ENCODE data around the gene COPZ1. TPM values are rescaled to one million over a fixed set of nuclear protein-coding genes. Genes with fewer than 3 reads are reported as not detected.

The COPZ1 gene
- total and polyA plus RNA-seq, 4 experiments from 2014 or later, result 81.6 to 200 (median 121) TPM

DNA sequence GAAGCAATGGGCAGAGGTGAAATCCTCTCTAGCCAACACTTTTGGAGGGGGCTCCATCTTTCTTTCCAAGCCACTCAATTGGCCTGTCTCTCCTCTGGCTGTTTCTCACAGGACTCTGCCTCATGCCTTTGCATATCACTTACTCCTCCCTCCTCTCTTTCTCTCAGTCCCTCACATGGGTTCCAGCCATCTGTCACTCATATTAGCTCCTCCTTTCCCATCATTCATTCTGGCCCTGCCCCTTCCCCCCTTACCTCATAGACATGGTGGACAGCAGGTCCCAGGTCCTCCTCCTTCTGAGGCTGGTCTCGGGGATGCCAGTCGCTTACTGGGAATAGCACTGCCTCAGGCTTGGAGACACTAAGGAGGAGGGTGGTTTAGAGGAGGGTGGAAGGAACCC lies 76.2 kb downstream of the COPZ1 start:
- Mint-ChIP-seq H3K4me3 (no peak overlapping the region), H3K4me1 (peaks cover 13 to 37% (median 21%) of the 10 kb centered on the region in 4 donors), H3K36me3 (peaks cover 69 to 86% of the 10 kb centered on the region in 2 donors), H3K27me3 (no peaks in the 10 kb centered on the region), H3K9me3 (no peaks in the 10 kb centered on the region), H3K27ac (peak overlapping the region in 5 of 7 donors; percentile 24 to 72 (median 37))
- Histone ChIP-seq H3K4me3 (ENCODE audit: low read length in 2 of 2) (no peak overlapping the region), H3K27me3 (ENCODE audit: insufficient read depth, low read length) (no peaks in the 10 kb centered on the region), H3K36me3 (ENCODE audit: insufficient read depth, low read length) (peaks cover 96% of the 10 kb centered on the region), H3K4me1 (ENCODE audit: insufficient read depth, low read length) (peaks cover 20% of the 10 kb centered on the region), H3K9me3 (ENCODE audit: control insufficient read depth in 1 of 2, low read length in 2 of 2) (no peaks in the 10 kb centered on the region), H3K27ac (ENCODE audit: low read depth, low read length) (no peak overlapping the region)
- intact Hi-C loops (cut with micrococcal nuclease), result no loop called here
- DNase-seq, result no peak
- ChIA-PET POLR2A (ENCODE audit: partially characterized antibody) (interaction anchor here (1.0 to 10.5 kb wide), 4 partner anchors 15 to 37 kb away, joined by 3 to 213 read pairs (median 52); partner anchors contain the start of gene ITGA5), CTCF (ENCODE audit: partially characterized antibody) (interaction anchor here (1.0 to 12.3 kb wide), 5 partner anchors 11 to 62 kb away, joined by 3 to 938 read pairs (median 108); partner anchors contain the start of genes ITGA5 and ZNF385A)

Small RNA genes within 50 kb of the gene (microRNA-seq; reads per million reads assigned to microRNA genes)
- 93.9 reads per million, percentile 68 among the genes with 10 or more reads in this experiment for gene MIR148B (ENCODE audit: borderline microRNAs expressed, borderline number of aligned reads, borderline replicate concordance)

Other genes with a start within 250 kb of the COPZ1 start
- gene SMUG1, start 136.1 kb upstream of the COPZ1 start, total RNA-seq, result 10 to 100 TPM; 27.2 to 30.7 TPM
- 10 to 100 TPM; 24.6 to 38.2 TPM for gene SMUG1, start 136.1 kb upstream of the COPZ1 start, polyA plus RNA-seq
- gene CBX5, start 45.0 kb upstream of the COPZ1 start, total RNA-seq, result 10 to 100 TPM; 71.0 to 76.3 TPM
- 10 to 100 TPM; 13.3 to 19.2 TPM for gene CBX5, start 45.0 kb upstream of the COPZ1 start, polyA plus RNA-seq
- 1,000 to 10,000 TPM in 1 of 2 experiments, 100 to 1,000 TPM in 1; 986 to 1,061 TPM for gene HNRNPA1, start 44.4 kb upstream of the COPZ1 start, total RNA-seq
- 100 to 1,000 TPM; 756 to 958 TPM for gene HNRNPA1, start 44.4 kb upstream of the COPZ1 start, polyA plus RNA-seq
- gene NFE2, start 24.1 kb upstream of the COPZ1 start, total RNA-seq, result not detected
- gene NFE2, start 24.1 kb upstream of the COPZ1 start, polyA plus RNA-seq, result under 1 TPM in 1 of 2 donors, not detected in 1; 0.25 TPM
- gene GPR84, start 39.4 kb downstream of the COPZ1 start, total RNA-seq, result under 1 TPM in 1 of 2 experiments, not detected in 1; 0.36 TPM
- gene GPR84, start 39.4 kb downstream of the COPZ1 start, polyA plus RNA-seq, result not detected
- gene ZNF385A, start 59.6 kb downstream of the COPZ1 start, total RNA-seq, result 1 to 10 TPM; 1.8 to 2.1 TPM
- gene ZNF385A, start 59.6 kb downstream of the COPZ1 start, polyA plus RNA-seq, result not detected
- gene ITGA5, start 94.1 kb downstream of the COPZ1 start, total RNA-seq, result 100 to 1,000 TPM; 158 to 162 TPM
- 10 to 100 TPM; 28.8 to 64.7 TPM for gene ITGA5, start 94.1 kb downstream of the COPZ1 start, polyA plus RNA-seq
- gene GTSF1, start 148.5 kb downstream of the COPZ1 start, total RNA-seq, result 1 to 10 TPM; 4.2 to 7.0 TPM
- gene GTSF1, start 148.5 kb downstream of the COPZ1 start, polyA plus RNA-seq, result 10 to 100 TPM; 15.8 to 38.5 TPM
- gene NCKAP1L, start 172.6 kb downstream of the COPZ1 start, total RNA-seq, result 100 to 1,000 TPM; 134 to 138 TPM
- gene NCKAP1L, start 172.6 kb downstream of the COPZ1 start, polyA plus RNA-seq, result 100 to 1,000 TPM in 1 of 2 donors, 10 to 100 TPM in 1; 93.4 to 107 TPM
- 1 to 10 TPM; 2.4 to 3.8 TPM for gene PDE1B, start 224.5 kb downstream of the COPZ1 start, total RNA-seq
- under 1 TPM in 1 of 2 donors, not detected in 1; 0.56 TPM for gene PDE1B, start 224.5 kb downstream of the COPZ1 start, polyA plus RNA-seq

All from CD4-positive, alpha-beta memory T cell (primary cell).